ENCODE results near the gene NPAS3.

The NPAS3 gene

DNA sequence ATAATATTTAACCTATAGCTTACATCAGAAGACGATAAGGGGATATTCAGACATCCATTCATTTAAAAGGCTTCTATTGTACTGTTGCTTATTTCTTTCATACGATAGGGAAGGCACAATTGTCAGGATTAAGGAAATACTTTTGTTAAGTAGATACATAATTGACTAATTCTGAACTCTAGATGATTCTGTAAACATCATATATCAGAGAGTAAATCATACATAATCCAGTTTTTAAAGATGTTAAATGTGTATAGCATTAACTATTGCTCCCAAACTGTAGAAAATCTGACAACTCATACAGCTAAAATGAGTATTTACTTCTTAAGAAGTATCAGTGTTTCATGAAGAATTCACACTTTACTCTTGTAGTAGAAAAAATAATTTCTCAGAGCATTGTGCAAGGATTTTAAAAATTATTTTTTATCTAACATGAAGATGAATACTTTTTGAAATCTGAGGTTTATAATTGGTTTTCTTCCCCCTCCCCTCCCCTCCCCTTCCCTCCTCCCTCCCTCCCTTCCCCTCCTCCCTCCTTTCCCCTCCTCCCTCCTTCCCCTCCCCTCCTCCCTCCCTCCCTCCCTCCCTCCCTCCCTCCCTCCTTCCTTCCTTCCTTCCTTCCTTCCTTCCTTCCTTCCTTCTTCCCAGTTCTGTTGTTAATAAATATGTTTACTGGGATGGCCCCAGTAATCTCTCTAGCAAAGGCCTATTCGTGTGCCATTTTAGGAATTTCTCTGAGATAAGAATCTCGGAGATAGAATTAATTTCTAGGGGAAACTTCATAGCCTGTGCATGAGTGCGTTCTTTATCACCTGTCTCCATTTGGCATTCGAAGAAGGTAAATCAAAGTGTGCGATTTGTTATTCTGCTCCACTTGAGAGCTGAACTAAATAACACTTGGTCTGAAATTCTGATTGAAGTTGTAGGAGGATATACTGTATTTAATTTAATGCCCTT is 2.3 kb downstream of the NPAS3 start:
- no peak for DNase-seq (ENCODE audit: low read depth)

DNA sequence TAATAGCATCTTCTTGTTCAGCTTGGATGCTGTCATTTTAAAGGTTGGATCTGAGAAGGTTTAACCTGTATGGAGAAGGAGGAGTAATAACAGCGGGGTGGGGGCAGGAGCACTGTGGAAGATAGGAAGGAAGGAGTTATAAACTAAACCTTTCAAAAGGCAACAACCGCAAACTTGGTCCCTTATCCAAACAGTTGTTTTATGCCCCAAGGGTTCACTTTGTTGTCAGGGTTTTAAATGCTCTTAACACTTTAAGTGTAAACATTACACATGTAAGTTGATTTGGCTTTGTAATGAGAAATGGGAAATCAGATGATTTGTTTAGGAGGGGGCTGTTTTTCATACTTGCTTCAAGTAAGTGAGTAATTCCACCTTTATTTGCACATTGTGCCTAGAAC is 3.0 kb downstream of the NPAS3 start:
- no peak for DNase-seq (ENCODE audit: low read depth)

DNA sequence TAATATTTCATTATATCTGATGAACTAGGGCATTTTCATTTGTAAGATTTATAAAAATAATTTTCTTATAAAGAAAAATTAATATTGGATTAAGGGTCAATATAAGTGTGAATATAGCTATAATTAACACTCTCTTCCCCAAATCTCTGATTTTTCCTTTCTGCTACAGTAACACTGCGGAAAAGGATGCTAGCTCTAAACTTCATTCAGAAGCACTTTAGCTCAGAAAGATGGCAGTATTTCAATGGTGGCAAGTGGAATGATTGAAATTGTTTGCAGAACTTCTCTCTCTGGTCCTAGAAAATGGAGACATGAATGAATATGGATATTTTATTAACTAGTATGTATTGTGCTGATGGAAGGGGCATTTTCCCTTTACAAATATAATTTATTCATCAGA is 8.4 kb downstream of the NPAS3 start:
- no peak for DNase-seq (ENCODE audit: low read depth)

DNA sequence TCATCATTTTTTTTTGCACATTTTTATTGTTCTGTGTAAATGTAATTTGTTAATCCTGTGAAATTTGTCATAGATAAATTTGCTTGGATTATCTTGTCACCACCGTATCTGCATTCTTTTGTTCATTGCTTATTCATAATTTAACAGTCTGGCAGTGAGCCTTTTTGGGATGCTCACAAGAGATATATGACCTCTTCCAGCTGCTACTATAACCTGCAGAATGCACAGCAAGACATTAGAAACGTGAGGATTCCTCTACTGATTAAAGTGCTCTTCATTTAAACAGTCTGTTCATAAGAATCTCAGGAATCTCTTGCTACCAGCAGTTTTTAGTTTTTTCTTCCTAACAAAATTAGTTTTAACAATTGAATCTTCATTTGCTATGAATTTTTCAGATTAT is 9.1 kb downstream of the NPAS3 start:
- DNase-seq (ENCODE audit: low read depth), result no peak

DNA sequence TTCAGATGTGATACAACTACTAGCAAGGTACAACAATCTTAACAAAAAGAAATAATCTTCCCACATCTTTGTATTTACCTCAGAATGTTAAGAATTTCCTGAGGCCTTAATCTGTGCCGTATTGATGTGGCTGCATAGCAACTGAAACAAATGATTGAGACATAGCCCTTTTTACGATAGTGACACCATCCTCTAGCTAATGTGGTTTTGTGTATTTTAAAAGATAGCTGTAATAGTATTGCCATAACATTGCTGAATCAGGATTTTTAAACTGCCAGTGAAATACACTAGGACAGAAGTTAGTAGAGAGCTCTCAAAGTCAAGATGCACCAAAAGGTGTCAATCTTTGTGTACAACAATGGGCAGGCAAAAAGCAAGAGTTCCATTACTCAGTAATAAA is 11.9 kb downstream of the NPAS3 start:
- DNase-seq (ENCODE audit: low read depth), result no peak

DNA sequence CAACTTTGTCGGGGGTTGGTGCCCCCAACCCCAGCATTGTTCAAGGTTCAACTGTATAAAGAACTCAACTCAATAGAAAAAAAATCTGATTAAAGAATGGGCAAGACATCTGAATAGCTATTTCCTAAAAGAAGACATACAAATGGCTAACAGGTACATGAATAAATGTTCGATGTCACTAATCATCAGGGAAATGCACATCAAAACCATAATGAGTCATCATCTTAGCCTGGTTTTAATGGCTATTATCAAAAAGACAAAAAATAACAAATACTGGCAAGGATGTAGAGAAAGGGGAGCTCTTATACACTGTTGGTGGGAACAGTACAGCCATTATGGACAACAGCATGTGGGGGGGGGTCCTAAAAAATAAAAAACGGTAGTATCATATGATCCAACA is 28.7 kb downstream of the NPAS3 start:
- no peak for DNase-seq (ENCODE audit: low read depth)

DNA sequence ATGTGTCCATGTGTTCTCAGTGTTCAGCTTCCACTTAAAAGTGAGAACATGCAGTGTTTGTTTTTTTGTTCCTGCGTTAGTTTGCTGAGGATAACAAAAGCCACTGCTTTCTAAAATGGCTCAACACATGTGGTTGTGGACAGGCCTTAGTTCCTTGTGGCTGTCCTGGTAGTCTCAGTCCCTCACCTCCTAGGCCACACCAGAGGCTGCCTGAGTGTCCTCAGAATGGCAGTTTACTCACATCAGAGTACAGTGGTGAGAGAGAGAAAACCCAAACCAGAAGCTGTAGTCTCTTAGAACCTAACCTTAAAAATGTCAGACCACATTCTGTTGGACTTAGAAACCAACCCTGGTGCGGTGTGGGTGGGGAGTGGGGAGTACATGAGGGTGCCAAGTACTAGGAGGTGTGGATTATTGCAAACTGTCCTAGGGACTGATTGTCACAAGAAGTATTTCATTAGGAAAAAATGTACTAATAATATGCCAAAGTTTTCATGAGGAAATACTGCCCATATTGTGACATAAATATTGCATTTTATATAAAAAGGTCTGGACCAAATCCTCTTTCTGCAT is 30.4 kb downstream of the NPAS3 start:
- DNase-seq (ENCODE audit: low read depth), result no peak

DNA sequence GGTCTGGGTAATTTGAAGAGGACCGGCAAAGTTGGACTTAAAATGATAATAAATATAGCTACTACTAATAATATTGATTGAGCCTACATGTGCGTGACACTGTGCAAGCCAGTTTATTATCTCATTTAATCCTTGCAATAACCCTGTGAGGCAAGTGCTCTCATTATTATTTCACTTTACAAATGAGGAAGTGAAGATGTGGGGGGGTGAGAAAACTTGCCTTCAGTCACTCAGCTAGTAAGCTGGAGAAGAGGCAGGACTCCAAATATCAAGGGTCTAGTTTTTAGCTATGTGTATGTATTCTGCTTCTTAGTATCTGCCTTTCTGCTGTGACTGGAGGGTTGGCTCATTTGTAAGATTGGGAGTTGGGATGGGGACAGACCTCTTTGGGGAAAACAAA is 39.2 kb downstream of the NPAS3 start:
- DNase-seq (ENCODE audit: low read depth), result no peak

DNA sequence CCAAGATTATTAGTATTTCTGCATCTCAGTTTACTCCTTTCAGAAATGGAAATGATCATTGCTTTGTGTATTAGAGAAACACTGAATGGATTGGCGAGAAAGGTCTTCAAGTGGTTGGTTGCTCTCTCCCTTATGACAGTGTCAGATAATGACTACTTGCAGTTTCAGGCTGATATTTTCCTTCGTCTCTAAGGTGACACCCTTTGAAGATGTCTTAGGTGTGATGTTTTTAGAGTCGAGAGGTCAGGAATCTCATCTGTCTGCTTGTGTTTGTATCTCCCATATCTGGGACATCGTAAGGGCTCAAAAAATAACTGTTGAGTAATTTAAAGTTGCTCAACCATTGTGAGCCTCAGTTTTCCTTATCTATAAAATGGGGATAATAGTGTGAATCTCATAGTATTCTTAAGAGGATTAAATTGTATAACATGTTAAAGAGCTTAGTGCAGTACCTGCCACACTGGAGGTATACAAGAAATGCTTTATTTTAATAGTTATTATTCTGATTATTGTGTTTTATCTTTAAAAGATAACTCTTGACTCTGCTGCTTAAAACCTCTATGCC is 40.1 kb downstream of the NPAS3 start:
- DNase-seq (ENCODE audit: low read depth), result no peak

DNA sequence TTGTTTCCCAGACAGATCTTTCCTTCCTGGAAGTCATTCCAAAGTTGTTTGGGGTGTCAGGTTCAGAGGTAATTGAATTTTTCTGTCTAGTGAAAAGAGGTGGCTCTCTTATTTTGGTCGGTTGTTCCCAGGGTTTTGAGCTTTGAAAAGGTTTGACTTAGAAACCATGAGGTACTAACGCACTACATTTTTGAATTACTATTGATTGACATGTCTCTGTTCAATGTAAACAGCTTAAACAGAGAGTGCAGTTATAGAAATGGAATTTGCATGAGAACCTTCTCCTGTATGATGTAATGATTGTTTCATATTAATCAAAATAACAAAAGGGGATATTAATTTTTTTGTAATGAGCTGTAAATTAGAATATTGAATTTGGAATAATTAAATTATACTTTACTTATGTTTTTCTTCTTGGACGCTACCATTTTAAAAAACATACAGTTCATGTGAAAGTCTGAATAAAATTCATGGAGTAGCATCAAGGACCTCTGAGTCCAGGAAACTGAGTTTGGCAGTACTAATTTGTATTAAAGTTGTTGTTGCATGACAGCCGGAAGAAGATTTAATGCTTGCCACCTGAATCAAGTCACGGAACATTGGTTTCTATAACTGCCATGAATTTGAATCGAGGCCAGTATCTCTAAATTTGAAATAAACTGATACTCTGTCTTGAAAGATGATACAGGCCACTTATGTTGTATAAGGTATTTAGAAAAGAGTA is 41.7 kb downstream of the NPAS3 start:
- no peak for DNase-seq (ENCODE audit: low read depth)

DNA sequence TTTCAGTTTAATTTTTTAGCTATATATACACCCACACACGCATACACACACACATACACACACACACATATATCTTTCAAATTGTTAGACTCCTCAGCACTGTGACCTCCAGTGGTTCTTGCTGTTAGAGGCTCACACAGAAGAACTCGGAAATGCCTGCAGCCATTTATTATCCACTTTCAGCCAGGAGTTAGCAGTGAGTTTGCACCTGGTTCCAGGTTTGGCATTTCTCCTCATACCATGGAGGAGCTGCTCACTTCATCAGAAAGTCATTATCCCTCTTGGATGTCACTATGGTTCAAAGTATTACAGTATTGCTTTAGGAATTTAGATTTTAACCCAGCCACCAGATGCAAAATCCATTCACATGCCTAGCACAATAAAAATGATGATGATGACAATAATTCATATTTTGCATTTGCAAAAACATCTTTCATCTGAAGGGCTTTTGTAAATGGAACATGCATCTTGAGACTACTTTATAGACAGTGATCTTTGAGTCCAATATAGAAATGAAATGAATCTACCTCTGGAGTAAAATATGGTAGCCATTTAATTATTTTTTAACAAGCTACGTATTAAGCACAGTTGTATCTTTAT is 42.3 kb downstream of the NPAS3 start:
- no peak for DNase-seq (ENCODE audit: low read depth)

DNA sequence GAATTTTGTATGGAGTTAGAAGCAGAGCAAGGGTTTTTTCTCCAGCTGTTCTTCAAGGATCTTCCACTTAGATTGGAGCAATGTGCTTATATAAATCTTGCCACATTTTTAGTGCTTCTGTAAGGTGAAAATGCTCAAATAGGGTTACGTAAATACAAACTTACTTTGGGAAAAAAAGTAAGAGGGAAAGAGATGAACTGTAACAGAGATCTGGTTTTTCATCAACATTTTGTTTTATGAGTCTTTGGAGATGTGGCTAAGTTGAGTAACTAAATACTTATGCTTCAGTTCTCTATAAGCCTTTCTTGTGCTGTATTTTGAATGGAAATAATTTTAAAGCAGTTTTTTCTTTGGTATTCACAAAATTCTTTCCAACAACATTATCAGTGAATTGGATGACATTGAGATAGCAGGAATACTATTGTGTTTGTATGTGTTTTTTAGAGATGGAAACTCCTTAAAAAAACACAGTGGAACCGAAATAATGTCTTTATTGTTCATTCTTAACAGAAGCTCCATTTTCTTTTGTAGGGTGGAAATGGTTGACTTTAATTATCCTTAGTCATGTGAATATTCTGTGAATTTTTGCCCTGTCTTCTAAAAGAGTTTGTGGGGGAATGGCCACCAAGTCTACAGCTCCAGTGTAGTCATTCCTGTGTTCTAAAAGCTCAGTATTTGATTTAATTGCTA is 45.7 kb downstream of the NPAS3 start:
- no peak for DNase-seq (ENCODE audit: low read depth)

DNA sequence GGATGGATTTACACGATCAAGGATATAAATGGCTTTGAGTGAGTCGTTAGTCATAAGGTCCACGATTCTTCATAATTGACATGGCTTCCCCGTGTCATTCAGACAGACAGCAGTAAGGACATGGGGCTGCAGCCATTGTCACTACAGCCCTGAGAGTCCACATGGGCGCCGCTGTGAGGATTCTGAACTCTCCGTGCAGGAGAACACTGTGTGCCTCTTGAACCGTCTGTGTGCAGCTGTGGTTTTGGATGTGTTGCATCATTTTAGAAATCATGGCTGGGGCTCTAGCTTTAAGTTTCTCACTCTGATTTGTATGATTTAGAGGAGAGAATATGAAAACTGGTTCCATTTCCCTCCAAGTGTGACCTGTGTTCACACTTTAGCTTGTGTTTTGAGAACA is 47.2 kb downstream of the NPAS3 start:
- DNase-seq (ENCODE audit: low read depth), result no peak

DNA sequence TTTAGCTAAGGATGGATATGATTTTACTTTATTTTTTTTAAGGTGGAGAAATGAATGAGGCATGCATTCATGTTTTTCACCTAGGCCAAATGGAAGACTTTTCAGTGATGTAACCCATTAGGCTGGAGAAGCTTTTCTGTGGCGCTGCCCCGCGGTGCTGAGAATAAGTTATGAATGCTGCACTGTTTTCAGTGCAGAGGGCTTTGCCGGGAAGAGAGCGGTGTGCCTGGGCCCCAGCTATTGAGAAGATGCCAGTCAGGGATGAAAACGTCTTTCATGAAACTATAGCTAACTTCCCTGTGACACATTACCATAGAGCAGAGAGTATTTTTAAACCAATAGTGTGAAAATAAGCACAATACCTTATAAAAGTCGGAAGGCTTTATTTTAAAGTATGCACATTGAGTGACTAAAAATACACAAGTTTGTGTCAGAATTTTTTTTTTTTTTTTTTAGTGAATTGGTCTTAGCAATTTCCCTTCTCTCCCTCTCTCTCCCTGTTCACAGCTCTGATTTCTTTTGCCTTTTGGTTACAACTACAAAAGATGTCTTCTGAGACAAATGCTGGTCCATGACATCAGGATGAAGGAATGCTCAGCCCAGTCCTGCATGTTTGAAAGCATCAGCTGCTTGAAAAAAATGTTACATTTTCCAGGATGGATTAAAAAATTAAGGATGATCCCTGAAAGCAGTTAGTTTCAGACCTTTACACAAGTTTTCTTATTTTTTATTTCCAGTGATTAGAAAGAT is 48.3 kb downstream of the NPAS3 start:
- DNase-seq (ENCODE audit: low read depth), result no peak

DNA sequence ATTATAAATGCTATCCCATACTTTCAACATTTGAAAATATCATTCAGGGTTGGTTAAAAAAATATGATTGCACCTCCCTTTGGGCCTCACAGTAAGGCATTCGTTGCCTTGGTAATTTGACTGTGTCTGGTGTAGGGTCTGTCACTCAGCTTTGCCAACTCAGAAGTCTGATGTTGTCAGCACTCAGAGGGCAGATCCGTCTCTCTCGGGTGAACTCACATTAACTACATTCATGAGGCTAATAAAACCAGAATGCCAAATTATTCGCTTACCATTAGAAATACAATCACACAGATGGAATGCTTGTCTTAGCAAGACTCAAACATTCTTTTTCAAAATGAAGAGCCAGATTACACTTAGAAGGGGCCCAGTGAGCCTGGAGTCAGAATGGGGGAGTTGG is 53.0 kb downstream of the NPAS3 start:
- no peak for DNase-seq (ENCODE audit: low read depth)

DNA sequence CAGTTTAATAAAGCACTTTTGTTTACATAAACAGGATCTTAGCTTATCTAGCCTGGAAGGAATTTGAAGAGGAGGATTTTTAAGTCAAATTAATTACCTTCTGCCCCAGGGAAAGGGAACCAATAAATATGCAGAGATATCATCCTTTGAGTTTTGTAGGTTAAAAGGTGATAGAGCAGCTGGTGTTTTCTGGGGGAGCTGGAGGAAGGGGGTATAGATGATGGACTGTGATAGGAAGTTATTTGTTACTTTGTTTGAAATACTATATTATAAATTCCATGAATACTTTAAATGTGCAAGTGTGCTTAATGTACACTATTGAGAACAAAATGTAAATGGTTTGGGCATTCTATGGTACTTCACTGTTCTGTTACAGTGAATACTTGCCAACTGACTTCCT is 55.2 kb downstream of the NPAS3 start:
- no peak for DNase-seq (ENCODE audit: low read depth)

DNA sequence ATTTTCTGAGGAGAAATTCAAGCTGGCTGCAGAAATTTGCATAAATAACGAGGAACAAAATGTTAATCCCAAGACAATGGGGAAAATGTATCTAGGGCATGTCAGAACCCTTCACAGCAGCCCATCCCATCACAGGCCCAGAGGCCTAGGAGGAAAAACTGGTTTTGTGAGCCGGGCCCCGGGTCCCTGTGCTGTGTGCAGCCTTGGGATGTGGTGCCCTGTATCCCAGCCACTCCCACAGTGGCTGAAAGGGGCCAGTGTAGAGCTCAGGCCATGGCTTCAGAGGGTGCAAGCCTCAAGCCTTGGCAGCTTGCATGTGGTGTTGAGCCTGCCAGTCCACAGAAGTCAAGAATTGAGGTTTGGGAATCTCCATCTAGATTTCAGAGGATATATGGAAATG is 57.7 kb downstream of the NPAS3 start:
- DNase-seq (ENCODE audit: low read depth), result no peak

DNA sequence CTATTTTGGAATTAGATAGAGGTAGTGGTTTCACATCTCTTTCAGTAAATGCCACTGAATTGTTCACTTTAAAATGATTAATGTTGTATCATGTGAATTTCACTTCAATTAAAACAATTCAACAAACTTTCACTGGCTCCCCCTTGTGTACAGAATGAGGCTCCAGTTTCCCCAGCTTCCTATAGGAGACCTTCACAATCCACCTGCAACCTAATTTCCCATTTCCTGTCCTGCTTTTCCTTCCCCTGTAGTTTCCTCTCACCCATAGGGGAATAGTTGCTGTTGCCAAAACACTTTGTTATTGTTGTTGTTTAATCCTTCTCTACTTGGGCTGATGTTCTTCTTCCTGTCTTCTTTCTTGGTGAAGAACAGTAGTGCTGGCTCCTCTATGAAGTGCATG is 59.8 kb downstream of the NPAS3 start:
- no peak for DNase-seq (ENCODE audit: low read depth)

DNA sequence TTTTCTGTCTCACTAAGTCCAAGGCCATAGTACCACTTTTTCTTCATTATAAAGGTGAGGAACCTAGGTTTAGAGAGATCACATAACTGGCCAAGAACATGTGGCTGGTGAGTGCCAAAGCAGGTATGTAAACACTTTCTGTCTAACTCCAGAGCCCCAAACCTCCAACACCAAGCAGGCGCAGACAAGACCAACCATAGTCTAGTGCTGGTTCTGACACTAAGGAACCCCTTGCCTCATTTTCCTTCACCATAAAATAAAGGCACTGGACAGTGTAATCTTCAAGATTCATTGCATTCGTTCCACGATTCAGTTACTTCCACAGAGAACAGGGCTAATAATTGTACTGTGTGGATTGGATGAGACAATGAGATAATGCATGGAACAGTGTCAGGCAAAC is 71.0 kb downstream of the NPAS3 start:
- DNase-seq (ENCODE audit: low read depth), result no peak

DNA sequence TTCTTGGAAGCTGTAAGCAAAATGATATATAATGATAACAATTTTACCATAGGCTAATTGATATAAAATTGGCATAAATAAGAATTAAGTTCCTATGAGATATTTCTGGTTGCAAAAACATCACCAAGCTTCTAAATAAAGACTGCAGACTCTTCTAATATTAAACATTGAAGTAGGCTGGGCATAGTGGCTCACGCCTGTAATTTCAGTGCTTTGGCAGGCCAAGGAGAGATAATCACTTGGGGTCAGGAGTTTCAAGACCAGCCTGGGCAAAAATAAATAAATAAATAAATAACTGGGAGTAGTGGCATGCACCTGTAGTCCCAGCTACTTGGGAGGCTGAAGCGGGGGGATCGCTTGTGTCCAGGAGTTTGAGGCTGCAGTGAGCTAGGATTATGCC is 71.8 kb downstream of the NPAS3 start:
- no peak for DNase-seq (ENCODE audit: low read depth)

DNA sequence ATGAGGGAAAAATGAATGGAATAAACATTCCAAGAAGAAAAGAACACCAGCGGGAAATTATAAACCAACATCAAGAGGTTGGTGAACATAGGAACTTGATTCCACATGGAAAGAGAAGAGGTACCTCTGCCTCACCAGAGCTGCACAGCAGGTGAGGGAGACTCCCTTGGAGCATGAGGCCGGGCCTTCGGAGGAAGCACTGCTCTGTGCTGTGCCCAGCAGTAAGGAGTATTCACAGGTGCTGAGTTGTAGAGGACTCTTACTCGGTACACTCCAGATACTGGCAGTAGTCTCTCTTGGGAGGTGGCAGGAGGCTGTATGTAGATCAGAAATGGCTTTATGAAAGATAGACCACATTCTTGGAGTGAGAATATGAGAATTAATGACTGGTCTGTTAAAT is 76.0 kb downstream of the NPAS3 start:
- no peak for DNase-seq (ENCODE audit: low read depth)
